ENCODE data around the gene SASS6. TPM values are rescaled to one million over a fixed set of nuclear protein-coding genes. Genes with fewer than 3 reads are reported as not detected.
A peak's percentile ranks its signal among the peaks of the same experiment; 100 is the strongest.
"Not testable (repeated sequence)": the region's sequence is repeated elsewhere in the genome, so short reads cannot be mapped to it uniquely, and the experiment has no call there.

The SASS6 gene
- total and polyA plus RNA-seq, 9 donors: 3.1 to 5.0 (median 3.9) TPM

- peaks cover 6% of the 10 kb centered on the region for H3K36me3 ChIP-seq (ENCODE audit: control insufficient read depth, insufficient read depth, low read length)
- no peak overlapping the region for H3K27ac ChIP-seq (ENCODE audit: low read length)
- whole genome bisulfite sequencing (ENCODE audit: insufficient coverage): no CpG with 5 or more reads among the region's 1 CpG
- no peak overlapping the region for H3K4me3 ChIP-seq (ENCODE audit: low read length)
- H3K9me3 ChIP-seq (replicated peaks; ENCODE audit: control insufficient read depth, low read depth, low read length): no peaks in the 10 kb centered on the region
- no peak for DNase-seq
- no peaks in the 10 kb centered on the region for H3K27me3 ChIP-seq (ENCODE audit: control insufficient read depth, insufficient read depth, low read length)
- H3K4me1 ChIP-seq (ENCODE audit: control insufficient read depth, insufficient read depth, low read length): no peaks in the 10 kb centered on the region
These were observed 80.8 kb downstream of the SASS6 start for GRCh38 chr1:100051893-100052292.

GRCh38 chr1:100051401-100051800 lies 81.3 kb downstream of the SASS6 start:
- H3K4me1 ChIP-seq (ENCODE audit: control insufficient read depth, insufficient read depth, low read length): no peaks in the 10 kb centered on the region
- no peak overlapping the region for H3K27ac ChIP-seq (ENCODE audit: low read length)
- no peaks in the 10 kb centered on the region for H3K27me3 ChIP-seq (ENCODE audit: control insufficient read depth, insufficient read depth, low read length)
- no CpG with 5 or more reads among the region's 4 CpGs for WGBS (ENCODE audit: insufficient coverage)
- peaks cover 6% of the 10 kb centered on the region for H3K36me3 ChIP-seq (ENCODE audit: control insufficient read depth, insufficient read depth, low read length)
- no peak overlapping the region for H3K4me3 ChIP-seq (ENCODE audit: low read length)
- no peaks in the 10 kb centered on the region for H3K9me3 ChIP-seq (replicated peaks; ENCODE audit: control insufficient read depth, low read depth, low read length)
- DNase-seq: no peak

- Histone ChIP-seq H3K9me3 (replicated peaks; ENCODE audit: control insufficient read depth, low read depth, low read length) (peaks cover 2% of the 10 kb centered on the region), H3K4me1 (ENCODE audit: control insufficient read depth, insufficient read depth, low read length) (no peaks in the 10 kb centered on the region), H3K27me3 (ENCODE audit: control insufficient read depth, insufficient read depth, low read length) (no peaks in the 10 kb centered on the region), H3K27ac (ENCODE audit: low read length) (no peak overlapping the region), H3K4me3 (ENCODE audit: low read length) (no peak overlapping the region), H3K36me3 (ENCODE audit: control insufficient read depth, insufficient read depth, low read length) (peaks cover 6% of the 10 kb centered on the region)
- 80% methylated on average over 2 of the region's 4 CpGs for WGBS (ENCODE audit: insufficient coverage)
- DNase-seq: no peak
These were observed 82.6 kb downstream of the SASS6 start for GRCh38 chr1:100050139-100050538.

GRCh38 chr1:100047235-100047708 lies 85.5 kb downstream of the SASS6 start:
- 100% methylated on average over 1 of the region's 11 CpGs for WGBS (ENCODE audit: insufficient coverage)
- H3K9me3 ChIP-seq (replicated peaks; ENCODE audit: control insufficient read depth, low read depth, low read length); H3K4me1 ChIP-seq (ENCODE audit: control insufficient read depth, insufficient read depth, low read length); H3K27me3 ChIP-seq (ENCODE audit: control insufficient read depth, insufficient read depth, low read length); H3K36me3 ChIP-seq (ENCODE audit: control insufficient read depth, insufficient read depth, low read length); H3K27ac ChIP-seq (ENCODE audit: low read length); H3K4me3 ChIP-seq (ENCODE audit: low read length); DNase-seq: not testable (repeated sequence)

- Histone ChIP-seq H3K27ac (ENCODE audit: low read length) (no peak overlapping the region), H3K4me1 (ENCODE audit: control insufficient read depth, insufficient read depth, low read length) (no peaks in the 10 kb centered on the region), H3K36me3 (ENCODE audit: control insufficient read depth, insufficient read depth, low read length) (peaks cover 3% of the 10 kb centered on the region), H3K27me3 (ENCODE audit: control insufficient read depth, insufficient read depth, low read length) (no peaks in the 10 kb centered on the region), H3K9me3 (replicated peaks; ENCODE audit: control insufficient read depth, low read depth, low read length) (peaks cover 4% of the 10 kb centered on the region), H3K4me3 (ENCODE audit: low read length) (no peak overlapping the region)
- no peak for DNase-seq
- WGBS (ENCODE audit: insufficient coverage): 100% methylated on average over 2 of the region's 5 CpGs
These were observed 87.5 kb downstream of the SASS6 start for GRCh38 chr1:100045206-100045605.

- DNase-seq: no peak
- Histone ChIP-seq H3K9me3 (replicated peaks; ENCODE audit: control insufficient read depth, low read depth, low read length) (peaks cover under 1% of the 10 kb centered on the region), H3K36me3 (ENCODE audit: control insufficient read depth, insufficient read depth, low read length) (no peaks in the 10 kb centered on the region), H3K27ac (ENCODE audit: low read length) (peak overlapping the region; percentile 99), H3K4me3 (ENCODE audit: low read length) (no peak overlapping the region), H3K4me1 (ENCODE audit: control insufficient read depth, insufficient read depth, low read length) (peaks cover 3% of the 10 kb centered on the region), H3K27me3 (ENCODE audit: control insufficient read depth, insufficient read depth, low read length) (no peaks in the 10 kb centered on the region)
- WGBS (ENCODE audit: insufficient coverage): no CpG with 5 or more reads among the region's 2 CpGs
These were observed 93.1 kb downstream of the SASS6 start for GRCh38 chr1:100039591-100039990.

GRCh38 chr1:100038660-100039287 lies 94.0 kb downstream of the SASS6 start:
- no peaks in the 10 kb centered on the region for H3K27me3 ChIP-seq (ENCODE audit: control insufficient read depth, insufficient read depth, low read length)
- no peaks in the 10 kb centered on the region for H3K9me3 ChIP-seq (replicated peaks; ENCODE audit: control insufficient read depth, low read depth, low read length)
- WGBS (ENCODE audit: insufficient coverage): 0% methylated on average over 31 of the region's 37 CpGs
- H3K36me3 ChIP-seq (ENCODE audit: control insufficient read depth, insufficient read depth, low read length): no peaks in the 10 kb centered on the region
- peak overlapping the region; percentile 97 for H3K4me3 ChIP-seq (ENCODE audit: low read length)
- peak; percentile 83 for DNase-seq
- H3K27ac ChIP-seq (ENCODE audit: low read length): peak overlapping the region; percentile 99
- peaks cover 3% of the 10 kb centered on the region for H3K4me1 ChIP-seq (ENCODE audit: control insufficient read depth, insufficient read depth, low read length)

GRCh38 chr1:100037927-100038659 lies 94.6 kb downstream of the SASS6 start:
- Histone ChIP-seq H3K4me3 (ENCODE audit: low read length) (peak overlapping the region; percentile 97), H3K36me3 (ENCODE audit: control insufficient read depth, insufficient read depth, low read length) (no peaks in the 10 kb centered on the region), H3K27me3 (ENCODE audit: control insufficient read depth, insufficient read depth, low read length) (no peaks in the 10 kb centered on the region), H3K9me3 (replicated peaks; ENCODE audit: control insufficient read depth, low read depth, low read length) (no peaks in the 10 kb centered on the region), H3K4me1 (ENCODE audit: control insufficient read depth, insufficient read depth, low read length) (peaks cover 3% of the 10 kb centered on the region), H3K27ac (ENCODE audit: low read length) (peak overlapping the region; percentile 99)
- 0% methylated on average over 86 of the region's 87 CpGs for WGBS (ENCODE audit: insufficient coverage)
- peak; percentile 95 for DNase-seq

- Histone ChIP-seq H3K9me3 (replicated peaks; ENCODE audit: control insufficient read depth, low read depth, low read length) (no peaks in the 10 kb centered on the region), H3K27me3 (ENCODE audit: control insufficient read depth, insufficient read depth, low read length) (no peaks in the 10 kb centered on the region), H3K36me3 (ENCODE audit: control insufficient read depth, insufficient read depth, low read length) (no peaks in the 10 kb centered on the region), H3K4me3 (ENCODE audit: low read length) (peak overlapping the region; percentile 97), H3K4me1 (ENCODE audit: control insufficient read depth, insufficient read depth, low read length) (peaks cover 3% of the 10 kb centered on the region), H3K27ac (ENCODE audit: low read length) (peak overlapping the region; percentile 99)
- no peak for DNase-seq
- WGBS (ENCODE audit: insufficient coverage): 0% methylated on average over 5 of the region's 8 CpGs
These were observed 95.1 kb downstream of the SASS6 start for GRCh38 chr1:100037656-100037926.

GRCh38 chr1:100036718-100037655 lies 95.7 kb downstream of the SASS6 start:
- WGBS (ENCODE audit: insufficient coverage): 64% methylated on average over 3 of the region's 11 CpGs
- Histone ChIP-seq H3K4me1 (ENCODE audit: control insufficient read depth, insufficient read depth, low read length) (peaks cover 3% of the 10 kb centered on the region), H3K4me3 (ENCODE audit: low read length) (peak overlapping the region; percentile 97), H3K9me3 (replicated peaks; ENCODE audit: control insufficient read depth, low read depth, low read length) (no peaks in the 10 kb centered on the region), H3K27ac (ENCODE audit: low read length) (peak overlapping the region; percentile 99), H3K36me3 (ENCODE audit: control insufficient read depth, insufficient read depth, low read length) (no peaks in the 10 kb centered on the region), H3K27me3 (ENCODE audit: control insufficient read depth, insufficient read depth, low read length) (no peaks in the 10 kb centered on the region)
- peak; percentile 29 for DNase-seq

Data from muscle of leg (tissue), 11 donors.